ENCODE measurements around the gene RRP7A.
"Not testable (repeated sequence)": the region's sequence is repeated elsewhere in the genome, so short reads cannot be mapped to it uniquely, and the experiment has no call there.

DNA sequence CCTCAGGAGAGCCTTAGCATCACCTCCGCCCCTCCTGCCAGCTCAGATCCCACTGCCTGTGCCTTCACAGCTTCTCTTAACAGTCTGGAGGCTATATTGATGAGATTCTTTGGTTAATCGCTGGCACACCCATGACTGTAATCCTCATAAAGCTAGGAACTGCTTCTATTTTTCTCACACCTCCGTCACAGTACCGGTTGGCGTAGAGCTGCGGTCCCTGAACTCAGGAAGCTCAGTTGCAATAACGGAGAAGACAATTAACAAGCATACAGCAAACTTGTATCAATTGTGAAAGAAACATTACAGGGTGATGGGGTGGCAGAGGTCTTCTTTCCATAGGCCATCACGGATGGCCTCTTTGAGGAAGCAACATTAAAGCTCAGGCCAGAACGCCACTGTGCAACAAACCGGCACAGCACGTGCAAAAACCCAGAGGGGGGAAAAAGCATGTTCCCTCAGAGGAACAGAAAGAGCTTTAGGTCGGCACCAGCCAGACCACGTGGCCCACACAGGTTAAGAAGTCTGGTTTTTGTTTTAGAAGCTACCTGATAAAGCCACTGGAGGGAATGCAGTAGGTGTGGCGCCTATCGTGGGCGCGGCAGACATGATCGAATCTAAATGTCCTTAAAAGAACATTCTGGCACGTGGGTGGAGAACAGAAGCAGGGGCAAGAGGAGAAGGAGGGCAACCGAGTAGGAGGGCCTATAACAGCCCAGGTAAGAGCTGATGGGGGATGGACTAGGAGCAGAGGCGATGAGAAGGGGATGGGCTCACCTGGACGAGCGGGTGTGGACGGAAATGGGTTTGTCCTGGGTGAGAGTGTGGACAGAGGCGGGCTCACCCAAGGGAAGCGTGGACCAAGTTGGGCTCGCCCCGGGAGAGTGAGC, 715 bp downstream of the RRP7A start:
- TF ChIP-seq POLR2A (IDR thresholded peaks at IDR 0.05; ENCODE audit: low read depth, low read length); CTCF (IDR thresholded peaks at IDR 0.05; ENCODE audit: extremely low read depth in 1 of 2, insufficient read depth in 1 of 2, low read depth in 1 of 2, low read length in 2 of 2): not testable (repeated sequence)
